ENCODE measurements around the gene RASSF10. TPM values are rescaled to one million over a fixed set of nuclear protein-coding genes. Genes with fewer than 3 reads are reported as not detected.

The RASSF10 gene
- polyA plus RNA-seq, 2 of the 4 experiments (the other 2 are of a cell fraction) = 3.9 to 10.3 TPM

GRCh38 chr11:13046637-13047570 is 37.8 kb downstream of the RASSF10 start:
- Histone ChIP-seq H3K27ac (peak overlapping the region in 1 of 2 experiments; percentile 24; a peak in 1 of 6 replicates), H3K9me3 (peaks cover 9% of the 10 kb centered on the region; the same call in 1 of the 3 replicates), H3K4me2 (no peak overlapping the region), H3K4me3 (no peak overlapping the region), H3K4me1 (peaks cover 36% of the 10 kb centered on the region)
- FAIRE-seq = no peak
- POLR2A ChIA-PET = no interaction called here
- DNase-seq (ENCODE audit: low read depth in 1 of 2, low spot score in 1 of 2) = no peak
- CTCF ChIA-PET = interaction anchor here (1.1 to 1.8 kb wide), 7 partner anchors 7 to 136 kb away, joined by 3 to 13 read pairs (median 4); no protein-coding TSS in a partner anchor
- WGBS (ENCODE audit: missing lambda C conversion rate) = 69% methylated on average over 10 of the region's 10 CpGs
- no peak for ATAC-seq
- TF ChIP-seq RCOR1 (IDR thresholded peaks at IDR 0.05; ENCODE audit: low read depth, low read length) = no peak
- no peak for TF ChIP-seq HOXB5 (CRISPR knock-in tag; IDR thresholded peaks at IDR 0.05)
- no peak for TF ChIP-seq PHF8 (IDR thresholded peaks at IDR 0.05; ENCODE audit: borderline replicate concordance, low read depth)
- TF ChIP-seq CHD4 (IDR thresholded peaks at IDR 0.05; ENCODE audit: borderline replicate concordance) = no peak
- no peak for TF ChIP-seq ZFP36 (IDR thresholded peaks at IDR 0.05; ENCODE audit: borderline replicate concordance, partially characterized antibody)

- WGBS (ENCODE audit: missing lambda C conversion rate) = 82% methylated on average over 4 of the region's 4 CpGs
- CTCF ChIA-PET = interaction anchor here (1.4 kb wide), 1 partner anchor 16 kb away, joined by 4 read pairs; no protein-coding TSS in a partner anchor
- no peak for FAIRE-seq
Observed at GRCh38 chr11:13047884-13048283, 38.8 kb downstream of the RASSF10 start.

GRCh38 chr11:13051257-13051656 is 42.1 kb downstream of the RASSF10 start:
- DNase-seq (ENCODE audit: low read depth in 1 of 2, low spot score in 1 of 2) (peak; percentile 23 to 32), FAIRE-seq (no peak), ATAC-seq (peak in 1 of 2 experiments; percentile 62; a peak in 2 of 6 replicates)
- ChIA-PET CTCF (interaction anchor here (1.2 to 1.3 kb wide), 3 partner anchors 9 to 88 kb away, joined by 3 to 4 read pairs (median 3); no protein-coding TSS in a partner anchor), POLR2A (no interaction called here)
- peak overlapping the region; percentile 26; the same call in 1 of the 3 replicates for H3K4me2 ChIP-seq
- H3K9me3 ChIP-seq = peaks cover 9% of the 10 kb centered on the region; the same call in 1 of the 3 replicates
- WGBS (ENCODE audit: missing lambda C conversion rate) = 45% methylated on average over 2 of the region's 2 CpGs
- TF ChIP-seq ATOH8 (CRISPR knock-in tag; IDR thresholded peaks at IDR 0.05; ENCODE audit: low read depth) = no peak
- no peak for TF ChIP-seq KDM1A (IDR thresholded peaks at IDR 0.05; ENCODE audit: low read depth)
- no peak for TF ChIP-seq RARB (CRISPR knock-in tag; IDR thresholded peaks at IDR 0.05)
- no peak for TF ChIP-seq CHD4 (IDR thresholded peaks at IDR 0.05; ENCODE audit: borderline replicate concordance)
- no peak for TF ChIP-seq TFCP2L1 (CRISPR knock-in tag; IDR thresholded peaks at IDR 0.05)
- no peak for TF ChIP-seq CEBPB (IDR thresholded peaks at IDR 0.05)
- TF ChIP-seq E2F6 (IDR thresholded peaks at IDR 0.05; ENCODE audit: borderline replicate concordance, low read depth) = no peak
- TF ChIP-seq JUN (IDR thresholded peaks at IDR 0.05) = no peak
- TF ChIP-seq JUNB (IDR thresholded peaks at IDR 0.05) = no peak
- TF ChIP-seq RAD21 (conservative IDR thresholded peaks at IDR 0.05 in 1 of 2, IDR thresholded peaks at IDR 0.05 in 1 of 2) = no peak
- peak overlapping the region in 1 of 2 experiments; percentile 63; a peak in 3 of 6 replicates for H3K27ac ChIP-seq
- H3K4me1 ChIP-seq = peaks cover 30% of the 10 kb centered on the region
- H3K4me3 ChIP-seq = no peak overlapping the region

More at GRCh38 chr11:13047884-13048283, 38.8 kb downstream of the RASSF10 start:
- Histone ChIP-seq H3K4me1 (peaks cover 27% of the 10 kb centered on the region), H3K4me2 (no peak overlapping the region), H3K4me3 (no peak overlapping the region), H3K27ac (no peak overlapping the region), H3K9me3 (peaks cover 9% of the 10 kb centered on the region; the same call in 1 of the 3 replicates)
- ATAC-seq (no peak), DNase-seq (ENCODE audit: low read depth in 1 of 2, low spot score in 1 of 2) (no peak)
- POLR2A ChIA-PET = no interaction called here
- TF ChIP-seq POLR2A (IDR thresholded peaks at IDR 0.05; ENCODE audit: low read length) (no peak), REST (IDR thresholded peaks at IDR 0.05) (no peak), RAD21 (conservative IDR thresholded peaks at IDR 0.05 in 1 of 2, IDR thresholded peaks at IDR 0.05 in 1 of 2) (no peak), EP300 (IDR thresholded peaks at IDR 0.05) (no peak), GATA3 (IDR thresholded peaks at IDR 0.05; ENCODE audit: borderline replicate concordance) (no peak), TP53 (CRISPR knock-in tag; IDR thresholded peaks at IDR 0.05) (no peak)

All from A549 (cell line).